ENCODE measurements around the gene CSNK2B.

CSNK2B gene

GRCh38 chr6:31663126-31663960 is 2.5 kb upstream of the CSNK2B start:
- no peak for TF ChIP-seq BHLHE40 (IDR thresholded peaks at IDR 0.05; ENCODE audit: borderline replicate concordance)
- TF ChIP-seq NFRKB (IDR thresholded peaks at IDR 0.05), result no peak
- no peak for TF ChIP-seq CTBP1 (IDR thresholded peaks at IDR 0.05; ENCODE audit: borderline replicate concordance)
- TF ChIP-seq ZNF384 (IDR thresholded peaks at IDR 0.05), result no peak
- no peak for TF ChIP-seq FOXK2 (IDR thresholded peaks at IDR 0.05)
- no peak for TF ChIP-seq LEF1 (IDR thresholded peaks at IDR 0.05; ENCODE audit: borderline replicate concordance)
- TF ChIP-seq TARDBP (IDR thresholded peaks at IDR 0.05), result no peak
- TF ChIP-seq SP1 (IDR thresholded peaks at IDR 0.05), result no peak
- no peak for TF ChIP-seq FOXM1 (IDR thresholded peaks at IDR 0.05; ENCODE audit: borderline replicate concordance)
- TF ChIP-seq L3MBTL2 (conservative IDR thresholded peaks at IDR 0.05), result no peak
- no peak for TF ChIP-seq ELF4 (IDR thresholded peaks at IDR 0.05)
- no peak for TF ChIP-seq HDGF (IDR thresholded peaks at IDR 0.05; ENCODE audit: borderline replicate concordance)
- no peak for TF ChIP-seq PKNOX1 (IDR thresholded peaks at IDR 0.05)
- no peak for TF ChIP-seq FOXA1 (IDR thresholded peaks at IDR 0.05)
- TF ChIP-seq SUZ12 (IDR thresholded peaks at IDR 0.05), result no peak
- TF ChIP-seq ARNT (IDR thresholded peaks at IDR 0.05), result no peak
- ChIA-PET CTCF (no interaction called here), POLR2A (interaction anchor here (1.0 to 5.4 kb wide), 5 partner anchors 8 to 143 kb away, joined by 3 to 138 read pairs (median 16); partner anchors contain the start of genes APOM, BAG6, CLIC1 and DDX39B)
- no peak for DNase-seq (ENCODE audit: extremely low spot score)

DNA sequence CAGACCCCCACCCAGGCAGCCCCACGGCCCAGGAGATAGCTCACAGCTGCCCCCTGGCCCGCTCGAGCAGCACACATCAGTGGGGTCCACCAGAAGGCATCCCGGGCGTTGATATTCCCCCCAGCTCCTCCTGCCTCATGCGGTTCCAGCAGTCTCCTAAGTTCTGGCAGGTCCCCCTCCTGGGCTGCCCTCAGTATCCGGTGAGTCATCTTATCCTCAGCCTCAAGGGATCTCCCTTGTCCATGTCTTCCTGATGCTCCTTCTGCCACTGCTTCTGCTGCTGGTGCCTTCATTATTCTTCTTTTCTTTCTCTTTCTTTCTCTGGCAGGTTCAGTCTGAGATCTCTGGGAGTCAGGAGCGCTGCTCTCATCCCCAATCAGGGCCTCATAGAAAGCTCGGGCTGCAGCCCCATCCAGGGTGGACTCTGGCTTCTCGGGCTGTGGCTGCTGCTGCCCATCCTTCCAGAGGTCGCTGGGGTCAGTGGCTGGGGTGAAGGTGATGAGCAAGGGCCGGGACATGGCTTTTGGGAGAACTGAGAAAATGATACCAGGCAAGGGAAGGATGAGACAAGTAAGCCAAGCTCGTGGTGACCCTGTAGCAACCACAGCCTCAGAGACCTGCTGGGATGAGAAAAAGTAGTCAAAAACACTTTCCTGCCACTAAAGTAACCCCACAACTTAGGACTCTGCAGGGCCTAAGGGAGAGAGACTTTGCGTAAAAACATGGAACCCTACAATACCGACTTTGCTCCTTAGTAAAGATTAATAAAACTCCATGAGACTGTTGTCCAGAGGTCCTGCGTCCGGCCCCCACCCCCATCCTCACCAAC is 1.7 kb upstream of the CSNK2B start:
- DNase-seq (ENCODE audit: extremely low spot score), result no peak
- no peak for TF ChIP-seq LEF1 (IDR thresholded peaks at IDR 0.05; ENCODE audit: borderline replicate concordance)
- TF ChIP-seq L3MBTL2 (conservative IDR thresholded peaks at IDR 0.05), result no peak
- TF ChIP-seq SP1 (IDR thresholded peaks at IDR 0.05), result no peak
- TF ChIP-seq HDGF (IDR thresholded peaks at IDR 0.05; ENCODE audit: borderline replicate concordance), result no peak
- TF ChIP-seq ARNT (IDR thresholded peaks at IDR 0.05), result no peak
- TF ChIP-seq BHLHE40 (IDR thresholded peaks at IDR 0.05; ENCODE audit: borderline replicate concordance), result no peak
- TF ChIP-seq SUZ12 (IDR thresholded peaks at IDR 0.05), result no peak
- TF ChIP-seq FOXM1 (IDR thresholded peaks at IDR 0.05; ENCODE audit: borderline replicate concordance), result no peak
- no peak for TF ChIP-seq ZNF384 (IDR thresholded peaks at IDR 0.05)
- TF ChIP-seq CTBP1 (IDR thresholded peaks at IDR 0.05; ENCODE audit: borderline replicate concordance), result no peak
- no peak for TF ChIP-seq PKNOX1 (IDR thresholded peaks at IDR 0.05)
- no peak for TF ChIP-seq NFRKB (IDR thresholded peaks at IDR 0.05)
- TF ChIP-seq ELF4 (IDR thresholded peaks at IDR 0.05), result no peak
- TF ChIP-seq FOXA1 (IDR thresholded peaks at IDR 0.05), result no peak
- TF ChIP-seq TARDBP (IDR thresholded peaks at IDR 0.05), result no peak
- TF ChIP-seq FOXK2 (IDR thresholded peaks at IDR 0.05), result no peak
- ChIA-PET CTCF (interaction anchor here (0.9 kb wide), 1 partner anchor 68 kb away, joined by 4 read pairs; no protein-coding TSS in a partner anchor), POLR2A (interaction anchor here (0.5 to 5.4 kb wide), 31 partner anchors 8 to 1308 kb away, joined by 3 to 138 read pairs (median 5); partner anchors contain the start of genes ABHD16A, AIF1, APOM and BAG6)

DNA sequence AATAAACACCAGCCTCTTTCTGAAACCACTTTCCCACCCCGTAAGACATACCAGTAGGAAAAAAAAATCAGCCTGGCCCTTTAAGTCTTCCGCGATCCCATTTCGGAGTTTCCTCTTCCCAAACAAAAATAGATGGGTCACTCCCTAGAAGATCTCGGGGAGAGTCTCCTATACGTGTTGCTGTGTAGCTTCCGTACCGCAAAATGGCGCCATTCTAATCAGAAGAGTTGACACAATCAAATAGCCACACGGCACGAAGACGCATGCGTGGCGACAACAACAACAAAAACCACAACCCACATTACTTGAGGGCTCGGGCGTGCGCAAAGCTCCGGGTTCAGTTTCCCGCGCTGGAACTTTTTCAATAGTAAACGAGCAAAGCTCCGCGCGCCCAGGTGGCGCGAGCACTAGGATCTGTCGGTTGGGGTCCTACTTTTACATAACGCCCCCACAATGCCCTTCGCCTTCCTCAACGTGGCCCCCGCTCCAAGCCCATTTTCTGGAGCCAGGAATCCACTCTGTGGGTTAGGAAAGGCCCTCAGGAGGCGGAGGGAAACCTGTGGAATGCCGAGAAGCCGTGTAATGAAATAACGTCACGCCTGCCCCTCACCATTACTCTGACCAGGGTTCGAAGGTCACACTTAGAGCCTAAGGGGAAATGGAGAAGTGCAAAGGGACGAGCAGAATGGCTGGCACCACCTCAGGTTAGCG is 935 bp upstream of the CSNK2B start, which contains the start of gene GPANK1:
Gene GPANK1 (minus strand): TSS at position 208 of the 711 bp plus-strand sequence. CDS start 519 bp downstream, outside the sequence.
- peak; percentile 73 for DNase-seq (ENCODE audit: extremely low spot score)
- POLR2A ChIA-PET, result interaction anchor here (0.5 to 5.4 kb wide), 30 partner anchors 8 to 1307 kb away, joined by 3 to 138 read pairs (median 5); partner anchors contain the start of genes ABHD16A, AIF1, APOM and BAG6
- peak; percentile 78; the same call in 1 of the 2 replicates for TF ChIP-seq FOXK2 (IDR thresholded peaks at IDR 0.05)
- TF ChIP-seq L3MBTL2 (conservative IDR thresholded peaks at IDR 0.05), result peak; percentile 84
- no peak for TF ChIP-seq LEF1 (IDR thresholded peaks at IDR 0.05; ENCODE audit: borderline replicate concordance)
- CTCF ChIA-PET, result interaction anchor here (0.7 to 0.9 kb wide), 2 partner anchors 69 to 427 kb away, joined by 3 to 4 read pairs; no protein-coding TSS in a partner anchor

DNA sequence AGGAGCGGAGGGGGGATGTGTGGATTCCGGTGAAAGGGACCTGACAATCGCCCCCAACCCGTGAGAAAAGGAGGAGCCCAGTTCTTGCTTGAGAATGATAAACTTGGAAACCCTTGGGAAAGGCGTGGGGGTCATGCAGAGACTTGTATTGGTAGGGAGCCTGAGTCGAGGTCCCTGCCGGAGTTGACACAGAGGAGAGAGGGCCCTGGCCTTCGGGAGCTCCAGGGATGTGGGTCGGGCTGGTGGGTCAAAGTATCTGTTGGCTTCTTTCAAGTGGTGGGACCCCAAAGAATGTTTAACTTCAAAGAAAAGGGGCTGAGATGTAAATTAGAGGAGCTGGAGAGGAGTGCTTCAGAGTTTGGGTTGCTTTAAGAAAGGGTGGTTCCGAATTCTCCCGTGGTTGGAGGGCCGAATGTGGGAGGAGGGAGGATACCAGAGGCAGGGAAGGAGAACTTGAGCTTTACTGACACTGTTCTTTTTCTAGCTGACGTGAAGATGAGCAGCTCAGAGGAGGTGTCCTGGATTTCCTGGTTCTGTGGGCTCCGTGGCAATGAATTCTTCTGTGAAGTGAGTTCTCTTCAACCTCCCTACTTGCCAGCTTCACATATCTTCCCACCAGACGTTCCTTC is 571 bp downstream of the CSNK2B start:
- TF ChIP-seq PKNOX1 (IDR thresholded peaks at IDR 0.05), result no peak
- TF ChIP-seq SUZ12 (IDR thresholded peaks at IDR 0.05), result no peak
- no peak for TF ChIP-seq SP1 (IDR thresholded peaks at IDR 0.05)
- TF ChIP-seq FOXK2 (IDR thresholded peaks at IDR 0.05), result no peak
- no peak for TF ChIP-seq TARDBP (IDR thresholded peaks at IDR 0.05)
- no peak for TF ChIP-seq L3MBTL2 (conservative IDR thresholded peaks at IDR 0.05)
- TF ChIP-seq BHLHE40 (IDR thresholded peaks at IDR 0.05; ENCODE audit: borderline replicate concordance), result no peak
- TF ChIP-seq ARNT (IDR thresholded peaks at IDR 0.05), result no peak
- no peak for TF ChIP-seq LEF1 (IDR thresholded peaks at IDR 0.05; ENCODE audit: borderline replicate concordance)
- TF ChIP-seq FOXA1 (IDR thresholded peaks at IDR 0.05), result no peak
- no peak for TF ChIP-seq NFRKB (IDR thresholded peaks at IDR 0.05)
- no peak for TF ChIP-seq ZNF384 (IDR thresholded peaks at IDR 0.05)
- TF ChIP-seq HDGF (IDR thresholded peaks at IDR 0.05; ENCODE audit: borderline replicate concordance), result no peak
- TF ChIP-seq FOXM1 (IDR thresholded peaks at IDR 0.05; ENCODE audit: borderline replicate concordance), result no peak
- TF ChIP-seq CTBP1 (IDR thresholded peaks at IDR 0.05; ENCODE audit: borderline replicate concordance), result no peak
- no peak for TF ChIP-seq ELF4 (IDR thresholded peaks at IDR 0.05)
- ChIA-PET CTCF (no interaction called here), POLR2A (interaction anchor here (0.7 to 1.4 kb wide), 6 partner anchors 11 to 181 kb away, joined by 3 to 7 read pairs (median 3); partner anchors contain the start of genes APOM, BAG6 and DDX39B)
- no peak for DNase-seq (ENCODE audit: extremely low spot score)
